ENCODE data around the gene PDE6D. TPM values are rescaled to one million over a fixed set of nuclear protein-coding genes. Genes with fewer than 3 reads are reported as not detected.

The PDE6D gene
- total and polyA plus RNA-seq, 2 of the 13 experiments (the other 11 are each of a cell fraction or from before 2014, with no cell fraction given), result 14.1 to 23.2 TPM

GRCh38 chr2:231732604-231733003 lies 48.5 kb downstream of the PDE6D start:
- Histone ChIP-seq H3K27ac (ENCODE audit: extremely low read length, insufficient read depth, low read length) (no peak overlapping the region), H3K9ac (ENCODE audit: insufficient read depth, low read depth, low read length) (no peak overlapping the region), H3K9me3 (ENCODE audit: low read length) (no peaks in the 10 kb centered on the region), H4K20me1 (ENCODE audit: insufficient read depth, low read length) (no peaks in the 10 kb centered on the region), H3K4me1 (ENCODE audit: insufficient read depth, low read length) (no peaks in the 10 kb centered on the region), H3K36me3 (replicated peaks in 1 of 2; ENCODE audit: control insufficient read depth in 1 of 2, insufficient read depth in 2 of 2, low read length in 2 of 2) (no peaks in the 10 kb centered on the region), H3K4me3 (replicated peaks in 1 of 3; ENCODE audit: insufficient read depth in 1 of 3, low read depth in 2 of 3, low read length in 3 of 3) (no peak overlapping the region), H3K4me2 (ENCODE audit: low read depth, low read length) (no peak overlapping the region), H2AFZ (ENCODE audit: low read length) (no peak overlapping the region), H3K27me3 (ENCODE audit: control insufficient read depth in 1 of 2, insufficient read depth in 2 of 2, low read length in 2 of 2) (no peaks in the 10 kb centered on the region), H3K79me2 (ENCODE audit: insufficient read depth, low read length) (no peaks in the 10 kb centered on the region)
- BruUV-seq (replicated peaks), result no TSS peak
- WGBS (ENCODE audit: low lambda C conversion rate), result 83% methylated on average over 4 of the region's 4 CpGs
- DNase-seq (ENCODE audit: low spot score) (no peak), FAIRE-seq (no peak), ATAC-seq (peak; percentile 67)
- in situ Hi-C loops (cut with HindIII; ENCODE audit: extremely low pct_ligation_motif_present, low pct_unique_long_range_greater_than_20kb), result no loop called here
- POLR2A ChIA-PET, result no interaction called here
- TF ChIP-seq ETV6 (CRISPR knock-in tag; conservative IDR thresholded peaks at IDR 0.05), result no peak
- no peak for TF ChIP-seq PREB (CRISPR knock-in tag; IDR thresholded peaks at IDR 0.05)
- TF ChIP-seq POLR2G (IDR thresholded peaks at IDR 0.05; ENCODE audit: low read depth, low read length), result no peak
- TF ChIP-seq PHB2 (IDR thresholded peaks at IDR 0.05; ENCODE audit: partially characterized antibody), result no peak
- no peak for TF ChIP-seq ZNF724P (CRISPR knock-in tag; IDR thresholded peaks at IDR 0.05; ENCODE audit: borderline replicate concordance)
- no peak for TF ChIP-seq CENPT (CRISPR knock-in tag; IDR thresholded peaks at IDR 0.05; ENCODE audit: low read depth)
- no peak for TF ChIP-seq ZNF256 (CRISPR knock-in tag; conservative IDR thresholded peaks at IDR 0.05)
- CTCF ChIA-PET (ENCODE audit: low intra/inter-chr PET ratio, low total read pairs), result no interaction called here
- intact Hi-C loops (cut with micrococcal nuclease; ENCODE audit: unreplicated experiment), result no loop called here

- Histone ChIP-seq H3K79me2 (ENCODE audit: insufficient read depth, low read length) (no peaks in the 10 kb centered on the region), H3K4me2 (ENCODE audit: low read depth, low read length) (no peak overlapping the region), H3K9ac (ENCODE audit: insufficient read depth, low read depth, low read length) (no peak overlapping the region), H4K20me1 (ENCODE audit: insufficient read depth, low read length) (no peaks in the 10 kb centered on the region), H2AFZ (ENCODE audit: low read length) (no peak overlapping the region), H3K27ac (ENCODE audit: extremely low read length, insufficient read depth, low read length) (no peak overlapping the region), H3K27me3 (ENCODE audit: control insufficient read depth in 1 of 2, insufficient read depth in 2 of 2, low read length in 2 of 2) (peaks cover 0 to 36% of the 10 kb centered on the region in 2 experiments; a peak in 2 of 5 replicates), H3K9me3 (ENCODE audit: low read length) (no peaks in the 10 kb centered on the region), H3K4me3 (replicated peaks in 1 of 3; ENCODE audit: insufficient read depth in 1 of 3, low read depth in 2 of 3, low read length in 3 of 3) (no peak overlapping the region), H3K36me3 (replicated peaks in 1 of 2; ENCODE audit: control insufficient read depth in 1 of 2, insufficient read depth in 2 of 2, low read length in 2 of 2) (no peaks in the 10 kb centered on the region), H3K4me1 (ENCODE audit: insufficient read depth, low read length) (no peaks in the 10 kb centered on the region)
- WGBS (ENCODE audit: low lambda C conversion rate), result 40% methylated on average over 4 of the region's 4 CpGs
- intact Hi-C loops (cut with micrococcal nuclease; ENCODE audit: unreplicated experiment), result no loop called here
- ChIA-PET CTCF (ENCODE audit: low intra/inter-chr PET ratio, low total read pairs) (no interaction called here), POLR2A (no interaction called here)
- BruUV-seq (replicated peaks), result no TSS peak
- ATAC-seq, result no peak
- DNase-seq (ENCODE audit: low spot score), result no peak
- FAIRE-seq, result no peak
- in situ Hi-C loops (cut with HindIII; ENCODE audit: extremely low pct_ligation_motif_present, low pct_unique_long_range_greater_than_20kb), result no loop called here
- TF ChIP-seq CHD4 (IDR thresholded peaks at IDR 0.05; ENCODE audit: borderline replicate concordance, low read length) (no peak), CSRNP1 (CRISPR knock-in tag; IDR thresholded peaks at IDR 0.05) (no peak), ZNF281 (CRISPR knock-in tag; IDR thresholded peaks at IDR 0.05; ENCODE audit: borderline replicate concordance) (no peak), ZNF580 (CRISPR knock-in tag; IDR thresholded peaks at IDR 0.05; ENCODE audit: borderline replicate concordance, low read depth) (no peak), ELF3 (CRISPR knock-in tag; IDR thresholded peaks at IDR 0.05) (no peak), SRSF4 (IDR thresholded peaks at IDR 0.05; ENCODE audit: low read depth, low read length, poor library complexity, severe bottlenecking) (no peak), ZNF343 (CRISPR knock-in tag; IDR thresholded peaks at IDR 0.05) (no peak)
Observed at GRCh38 chr2:231727621-231728020, 53.5 kb downstream of the PDE6D start.
